Right forelimb (tissue), 1 donor: ENCODE measurements around the gene COG3.

Experiments used
- DNase-seq: peaks from one replicate; pipeline ENCODE4 v3.0.0-alpha.2; 2018

Gene COG3

GRCh38 chr13:45554604-45555109, 89.9 kb downstream of the COG3 start:
- no peak for DNase-seq

- no peak for DNase-seq
Observed at GRCh38 chr13:45564133-45564776, 99.5 kb downstream of the COG3 start.

- no peak for DNase-seq
Observed at GRCh38 chr13:45565331-45565730, 100.6 kb downstream of the COG3 start.

GRCh38 chr13:45575146-45575829, 110.5 kb downstream of the COG3 start:
- DNase-seq: no peak

GRCh38 chr13:45575830-45576180, 111.1 kb downstream of the COG3 start:
- DNase-seq: no peak

GRCh38 chr13:45576466-45576865, 111.7 kb downstream of the COG3 start:
- DNase-seq: no peak

GRCh38 chr13:45582408-45583076, 117.8 kb downstream of the COG3 start:
- DNase-seq: no peak

GRCh38 chr13:45584816-45585215, 120.1 kb downstream of the COG3 start:
- DNase-seq: no peak
